ENCODE data around the gene KNL1.
A peak's percentile ranks its signal among the peaks of the same experiment; 100 is the strongest.

KNL1 gene

GRCh38 chr15:40593588-40594428, at the start of gene KNL1:
Gene KNL1 (plus strand): TSS chr15:40594249. CDS start chr15:40602932, 8,683 bp downstream.
- Histone ChIP-seq H3K9ac (ENCODE audit: low read length) (peak within 1 kb of the TSS; percentile 97), H3K4me1 (ENCODE audit: control insufficient read depth, insufficient read depth, low read length) (peaks cover 14% of the 10 kb centered on the region), H3K9me3 (ENCODE audit: control insufficient read depth, insufficient read depth, low read depth, low read length) (no peaks in the 10 kb centered on the region), H3K27ac (ENCODE audit: low read depth, low read length) (peak within 1 kb of the TSS; percentile 98), H3K27me3 (ENCODE audit: control insufficient read depth, insufficient read depth, low read length) (no peaks in the 10 kb centered on the region), H3K4me3 (ENCODE audit: low read depth, low read length) (peak within 1 kb of the TSS; percentile 94), H3K36me3 (ENCODE audit: control insufficient read depth, insufficient read depth, low read length) (no peaks in the 10 kb centered on the region)

GRCh38 chr15:40545457-40545856, 48.6 kb upstream of the KNL1 start:
- H3K9ac ChIP-seq (ENCODE audit: low read length): no peak overlapping the region
- no peak overlapping the region for H3K4me3 ChIP-seq (ENCODE audit: low read depth, low read length)
- no peaks in the 10 kb centered on the region for H3K27me3 ChIP-seq (ENCODE audit: control insufficient read depth, insufficient read depth, low read length)
- no peaks in the 10 kb centered on the region for H3K4me1 ChIP-seq (ENCODE audit: control insufficient read depth, insufficient read depth, low read length)
- no peaks in the 10 kb centered on the region for H3K36me3 ChIP-seq (ENCODE audit: control insufficient read depth, insufficient read depth, low read length)
- no peak overlapping the region for H3K27ac ChIP-seq (ENCODE audit: low read depth, low read length)
- no peaks in the 10 kb centered on the region for H3K9me3 ChIP-seq (ENCODE audit: control insufficient read depth, insufficient read depth, low read depth, low read length)

GRCh38 chr15:40548610-40549009, 45.4 kb upstream of the KNL1 start:
- Histone ChIP-seq H3K27ac (ENCODE audit: low read depth, low read length) (no peak overlapping the region), H3K9me3 (ENCODE audit: control insufficient read depth, insufficient read depth, low read depth, low read length) (no peaks in the 10 kb centered on the region), H3K9ac (ENCODE audit: low read length) (no peak overlapping the region), H3K27me3 (ENCODE audit: control insufficient read depth, insufficient read depth, low read length) (no peaks in the 10 kb centered on the region), H3K4me1 (ENCODE audit: control insufficient read depth, insufficient read depth, low read length) (peaks cover 8% of the 10 kb centered on the region), H3K36me3 (ENCODE audit: control insufficient read depth, insufficient read depth, low read length) (peaks cover 4% of the 10 kb centered on the region; the same call in 1 of the 2 replicates), H3K4me3 (ENCODE audit: low read depth, low read length) (no peak overlapping the region)

- H3K27ac ChIP-seq (ENCODE audit: low read depth, low read length): no peak overlapping the region
- H3K9ac ChIP-seq (ENCODE audit: low read length): no peak overlapping the region
- H3K9me3 ChIP-seq (ENCODE audit: control insufficient read depth, insufficient read depth, low read depth, low read length): no peaks in the 10 kb centered on the region
- peaks cover 20% of the 10 kb centered on the region for H3K4me1 ChIP-seq (ENCODE audit: control insufficient read depth, insufficient read depth, low read length)
- no peaks in the 10 kb centered on the region for H3K27me3 ChIP-seq (ENCODE audit: control insufficient read depth, insufficient read depth, low read length)
- no peak overlapping the region for H3K4me3 ChIP-seq (ENCODE audit: low read depth, low read length)
- H3K36me3 ChIP-seq (ENCODE audit: control insufficient read depth, insufficient read depth, low read length): peaks cover 4% of the 10 kb centered on the region; the same call in 1 of the 2 replicates
These were observed 44.2 kb upstream of the KNL1 start for GRCh38 chr15:40549894-40550293.

GRCh38 chr15:40550341-40551037, 43.6 kb upstream of the KNL1 start:
- H3K27ac ChIP-seq (ENCODE audit: low read depth, low read length): no peak overlapping the region
- H3K27me3 ChIP-seq (ENCODE audit: control insufficient read depth, insufficient read depth, low read length): no peaks in the 10 kb centered on the region
- peaks cover 23% of the 10 kb centered on the region for H3K4me1 ChIP-seq (ENCODE audit: control insufficient read depth, insufficient read depth, low read length)
- H3K9me3 ChIP-seq (ENCODE audit: control insufficient read depth, insufficient read depth, low read depth, low read length): no peaks in the 10 kb centered on the region
- no peak overlapping the region for H3K4me3 ChIP-seq (ENCODE audit: low read depth, low read length)
- H3K9ac ChIP-seq (ENCODE audit: low read length): no peak overlapping the region
- peaks cover 4% of the 10 kb centered on the region; the same call in 1 of the 2 replicates for H3K36me3 ChIP-seq (ENCODE audit: control insufficient read depth, insufficient read depth, low read length)

DNA sequence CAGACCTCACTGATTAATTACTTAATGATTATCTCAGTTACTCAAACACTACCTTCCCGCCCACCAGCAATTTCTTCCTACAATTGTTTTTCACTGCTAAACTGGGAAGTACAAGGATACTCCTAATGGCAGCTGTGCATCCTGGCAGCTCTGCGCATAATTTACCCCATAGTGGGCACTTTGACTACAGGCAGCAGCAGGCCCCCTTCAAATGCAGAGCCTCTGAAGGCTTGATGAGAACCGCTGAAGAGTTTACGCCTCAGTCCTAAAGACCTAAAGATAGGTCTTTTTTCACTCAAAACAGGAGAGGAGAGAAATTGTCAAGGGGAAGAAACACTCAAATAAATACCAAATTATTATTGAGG, 39.9 kb upstream of the KNL1 start:
- Histone ChIP-seq H3K27ac (ENCODE audit: low read depth, low read length) (no peak overlapping the region), H3K9me3 (ENCODE audit: control insufficient read depth, insufficient read depth, low read depth, low read length) (no peaks in the 10 kb centered on the region), H3K9ac (ENCODE audit: low read length) (no peak overlapping the region), H3K4me3 (ENCODE audit: low read depth, low read length) (no peak overlapping the region), H3K36me3 (ENCODE audit: control insufficient read depth, insufficient read depth, low read length) (peaks cover 9% of the 10 kb centered on the region), H3K4me1 (ENCODE audit: control insufficient read depth, insufficient read depth, low read length) (peaks cover 23% of the 10 kb centered on the region), H3K27me3 (ENCODE audit: control insufficient read depth, insufficient read depth, low read length) (no peaks in the 10 kb centered on the region)

DNA sequence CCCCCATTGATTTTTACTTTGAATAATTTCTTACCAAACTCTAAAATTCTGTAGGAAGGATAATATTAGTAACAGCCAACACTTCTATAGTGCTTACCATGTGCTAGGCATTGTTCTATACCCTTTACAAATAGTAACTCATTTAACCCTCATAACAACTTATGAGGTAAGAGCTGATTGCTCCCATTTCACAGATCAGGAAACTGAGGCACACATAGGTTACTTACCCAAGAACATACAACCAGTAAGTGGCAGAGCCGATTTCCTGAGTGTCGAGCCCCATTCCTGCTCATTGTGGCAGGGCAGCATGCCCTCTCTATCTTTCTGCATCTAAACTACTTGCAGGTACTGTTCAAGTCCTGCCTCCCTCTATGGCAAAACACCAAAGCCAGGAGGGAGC, 38.2 kb upstream of the KNL1 start:
- no peaks in the 10 kb centered on the region for H3K27me3 ChIP-seq (ENCODE audit: control insufficient read depth, insufficient read depth, low read length)
- H3K4me3 ChIP-seq (ENCODE audit: low read depth, low read length): no peak overlapping the region
- H3K9ac ChIP-seq (ENCODE audit: low read length): no peak overlapping the region
- no peaks in the 10 kb centered on the region for H3K9me3 ChIP-seq (ENCODE audit: control insufficient read depth, insufficient read depth, low read depth, low read length)
- H3K36me3 ChIP-seq (ENCODE audit: control insufficient read depth, insufficient read depth, low read length): peaks cover 9% of the 10 kb centered on the region
- H3K27ac ChIP-seq (ENCODE audit: low read depth, low read length): no peak overlapping the region
- H3K4me1 ChIP-seq (ENCODE audit: control insufficient read depth, insufficient read depth, low read length): peaks cover 23% of the 10 kb centered on the region

DNA sequence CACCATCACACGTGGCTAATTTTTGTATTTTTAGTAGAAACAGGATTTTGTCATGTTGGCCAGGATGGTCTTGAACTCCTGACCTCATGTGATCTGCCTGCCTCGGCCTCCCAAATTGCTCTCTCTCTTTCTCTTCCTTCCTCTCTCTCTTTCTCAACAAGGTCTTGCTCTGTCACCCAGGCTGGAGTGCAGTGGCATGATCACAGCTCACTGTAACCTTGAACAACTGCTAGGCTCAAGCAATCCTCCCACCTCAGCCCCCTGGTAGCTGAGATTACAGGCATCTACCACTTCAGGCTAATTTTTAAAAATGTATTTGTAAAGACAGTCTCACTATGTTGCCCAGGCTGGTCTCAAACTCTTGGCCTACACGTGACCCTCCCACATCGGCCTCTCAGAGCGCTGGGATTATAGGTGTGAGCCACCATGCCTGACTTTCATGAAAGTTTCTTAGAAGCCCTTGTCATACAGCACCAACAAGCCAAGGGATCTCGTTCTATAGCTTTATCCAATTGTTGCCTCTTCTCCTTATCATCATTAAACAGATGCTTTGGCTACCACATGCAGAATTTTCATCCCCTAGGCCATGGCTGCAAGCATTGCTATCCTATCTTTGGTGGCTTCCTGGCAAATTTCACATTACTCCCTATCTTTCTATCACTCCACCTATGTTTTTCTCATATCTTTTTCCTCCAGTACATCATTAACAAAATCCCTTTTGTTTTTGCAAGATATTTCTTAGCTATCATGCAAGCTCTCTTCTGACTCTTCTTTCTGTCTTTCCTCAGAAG, 34.9 kb upstream of the KNL1 start:
- Histone ChIP-seq H3K27me3 (ENCODE audit: control insufficient read depth, insufficient read depth, low read length) (no peaks in the 10 kb centered on the region), H3K27ac (ENCODE audit: low read depth, low read length) (no peak overlapping the region), H3K9ac (ENCODE audit: low read length) (no peak overlapping the region), H3K9me3 (ENCODE audit: control insufficient read depth, insufficient read depth, low read depth, low read length) (no peaks in the 10 kb centered on the region), H3K4me1 (ENCODE audit: control insufficient read depth, insufficient read depth, low read length) (peaks cover 11% of the 10 kb centered on the region), H3K4me3 (ENCODE audit: low read depth, low read length) (no peak overlapping the region), H3K36me3 (ENCODE audit: control insufficient read depth, insufficient read depth, low read length) (peaks cover 6% of the 10 kb centered on the region)

GRCh38 chr15:40562691-40563090, 31.4 kb upstream of the KNL1 start:
- Histone ChIP-seq H3K9me3 (ENCODE audit: control insufficient read depth, insufficient read depth, low read depth, low read length) (no peaks in the 10 kb centered on the region), H3K27ac (ENCODE audit: low read depth, low read length) (no peak overlapping the region), H3K9ac (ENCODE audit: low read length) (no peak overlapping the region), H3K27me3 (ENCODE audit: control insufficient read depth, insufficient read depth, low read length) (no peaks in the 10 kb centered on the region), H3K4me1 (ENCODE audit: control insufficient read depth, insufficient read depth, low read length) (peaks cover 8% of the 10 kb centered on the region; the same call in 1 of the 2 replicates), H3K4me3 (ENCODE audit: low read depth, low read length) (no peak overlapping the region), H3K36me3 (ENCODE audit: control insufficient read depth, insufficient read depth, low read length) (no peaks in the 10 kb centered on the region)

- H3K9ac ChIP-seq (ENCODE audit: low read length): no peak overlapping the region
These were observed 30.6 kb upstream of the KNL1 start for GRCh38 chr15:40563426-40563825.

More at GRCh38 chr15:40563426-40563825, 30.6 kb upstream of the KNL1 start:
- peaks cover 8% of the 10 kb centered on the region; the same call in 1 of the 2 replicates for H3K4me1 ChIP-seq (ENCODE audit: control insufficient read depth, insufficient read depth, low read length)
- no peaks in the 10 kb centered on the region for H3K27me3 ChIP-seq (ENCODE audit: control insufficient read depth, insufficient read depth, low read length)
- H3K36me3 ChIP-seq (ENCODE audit: control insufficient read depth, insufficient read depth, low read length): no peaks in the 10 kb centered on the region
- H3K9me3 ChIP-seq (ENCODE audit: control insufficient read depth, insufficient read depth, low read depth, low read length): no peaks in the 10 kb centered on the region
- no peak overlapping the region for H3K4me3 ChIP-seq (ENCODE audit: low read depth, low read length)
- no peak overlapping the region for H3K27ac ChIP-seq (ENCODE audit: low read depth, low read length)

Measured in HUES6 (cell line).